Neural cell (in vitro differentiated cells): ENCODE measurements around the gene SUSD4. TPM values are rescaled to one million over a fixed set of nuclear protein-coding genes. Genes with fewer than 3 reads are reported as not detected.

Source experiments
- H2AFZ ChIP-seq: fragments of 200-600, 300-800 bp; sonication (generic), shearing (Covaris generic); 2 replicates; pipeline ENCODE4 v1.6.0; 2014; ENCODE audit warnings: low read depth, mild to moderate bottlenecking, antibody characterized with exemption, low read length, moderate library complexity
- H3F3A ChIP-seq: fragments of 200-600 bp; shearing (Covaris generic); 2 replicates; pipeline ENCODE4 v1.6.1; 2016; ENCODE audit warnings: mild to moderate bottlenecking, moderate library complexity, mixed read lengths, antibody characterized with exemption, low read length; ENCODE audit not compliant: insufficient read depth, poor library complexity, severe bottlenecking
- H3K27ac ChIP-seq: fragments of 200-600, 300-800 bp; sonication (generic), shearing (Covaris generic); 2 replicates; pipeline ENCODE4 v1.5.1; 2014; ENCODE audit warnings: mild to moderate bottlenecking, low read length, moderate library complexity
- H3K27me3 ChIP-seq: fragments of 300-800, 200-600 bp; sonication (generic), shearing (Covaris generic); 2 replicates; pipeline ENCODE4 v1.6.0; 2014; ENCODE audit warnings: mild to moderate bottlenecking, low read depth, low read length, moderate library complexity; ENCODE audit not compliant: insufficient read depth
- H3K36me3 ChIP-seq: fragments of 300-800, 200-600 bp; sonication (generic), shearing (Covaris generic); 2 replicates; pipeline ENCODE4 v1.5.1; 2014; ENCODE audit warnings: mild to moderate bottlenecking, antibody characterized with exemption, low read length, moderate library complexity; ENCODE audit not compliant: insufficient read depth
- H3K4me2 ChIP-seq: fragments of 300-800, 200-600 bp; sonication (generic), shearing (Covaris generic); 2 replicates; pipeline ENCODE4 v1.6.0; 2014; ENCODE audit warnings: mild to moderate bottlenecking, low read length
- H3K4me3 ChIP-seq: fragments of 300-800, 200-600 bp; sonication (generic), shearing (Covaris generic); 2 replicates; pipeline ENCODE4 v1.5.1; 2014; ENCODE audit warnings: mild to moderate bottlenecking, low read length, moderate library complexity
- H3K79me2 ChIP-seq: fragments of 200-600 bp; shearing (Covaris generic); replicated peaks from 2 replicates; pipeline ENCODE4 v1.6.0; 2014; ENCODE audit warnings: mild to moderate bottlenecking, low read length, moderate library complexity; ENCODE audit not compliant: insufficient read depth
- H3K9ac ChIP-seq: fragments of 300-800, 200-600 bp; sonication (generic), shearing (Covaris generic); 2 replicates; pipeline ENCODE4 v1.6.1; 2016; ENCODE audit warnings: mild to moderate bottlenecking, low read length, mixed read lengths
- H3K9me2 ChIP-seq: fragments of 200-600 bp; shearing (Covaris generic); 2 replicates; pipeline ENCODE4 v1.6.1; 2016; ENCODE audit warnings: mild to moderate bottlenecking, low read length, mixed read lengths; ENCODE audit not compliant: insufficient read depth
- H3K9me3 ChIP-seq: fragments of 200-600, 300-800 bp; sonication (generic), shearing (Covaris generic); 2 replicates; pipeline ENCODE4 v1.6.1; 2016; ENCODE audit warnings: mild to moderate bottlenecking, mixed run types, low read length, moderate library complexity, mixed read lengths
- H4K20me1 ChIP-seq: fragments of 200-600 bp; shearing (Covaris generic); 2 replicates; pipeline ENCODE4 v1.6.1; 2016; ENCODE audit warnings: mild to moderate bottlenecking, mixed run types; ENCODE audit not compliant: insufficient read depth
- EP300 ChIP-seq: fragments of 450-650 bp; conservative IDR thresholded peaks from 2 replicates; pipeline ENCODE4 v1.6.1; 2014; ENCODE audit warnings: antibody characterized with exemption, mild to moderate bottlenecking, moderate library complexity; ENCODE audit not compliant: poor library complexity, severe bottlenecking
- EZH2 ChIP-seq: fragments of 200-600, 300-800 bp; shearing (Covaris generic), sonication (generic); IDR thresholded peaks from 2 replicates; pipeline ENCODE4 v1.6.1; 2014; ENCODE audit warnings: antibody characterized with exemption, low read length, borderline replicate concordance, mild to moderate bottlenecking; ENCODE audit not compliant: insufficient read depth, poor library complexity, severe bottlenecking
- MXI1 ChIP-seq: fragments of 450-650 bp; conservative IDR thresholded peaks from 2 replicates; pipeline ENCODE4 v1.6.1; 2014; ENCODE audit warnings: antibody characterized with exemption, mild to moderate bottlenecking; ENCODE audit not compliant: poor library complexity, severe bottlenecking
- POLR2AphosphoS5 ChIP-seq: IDR thresholded peaks from 2 replicates; pipeline ENCODE4 v1.6.1; 2012
- RAD21 ChIP-seq: fragments of 450-650 bp; conservative IDR thresholded peaks from 2 replicates; pipeline ENCODE4 v1.6.1; 2014; ENCODE audit warnings: antibody characterized with exemption, mild to moderate bottlenecking, moderate library complexity
- SMC3 ChIP-seq: fragments of 450-650 bp; conservative IDR thresholded peaks from 2 replicates; pipeline ENCODE4 v1.6.1; 2014; ENCODE audit warnings: antibody characterized with exemption, mild to moderate bottlenecking, moderate library complexity; ENCODE audit not compliant: poor library complexity
- TAF1 ChIP-seq: IDR thresholded peaks from 2 replicates; pipeline ENCODE4 v1.6.1; 2012; ENCODE audit warnings: low read depth
- polyA plus RNA-seq: library from polyadenylated mRNA; depleted of rRNA; stranded (reverse); fragments of >200 nt; gene quantifications from 2 replicates; pipeline ENCODE4 v1.2.3, GENCODE V29; 2014
- TF ChIP-seq, protein P1 (sequence below): fragments of 450-650 bp; IDR thresholded peaks from 2 replicates; pipeline ENCODE4 v1.5.1; 2014; ENCODE audit warnings: antibody characterized with exemption, mild to moderate bottlenecking, moderate library complexity; ENCODE audit not compliant: poor library complexity, severe bottlenecking
- TF ChIP-seq, protein P2 (sequence below): IDR thresholded peaks from 2 replicates; pipeline ENCODE4 v1.6.1; 2012; ENCODE audit warnings: borderline replicate concordance

SUSD4 gene
- polyA plus RNA-seq, 1 donor from 2014 or later, result 31.5 TPM

DNA sequence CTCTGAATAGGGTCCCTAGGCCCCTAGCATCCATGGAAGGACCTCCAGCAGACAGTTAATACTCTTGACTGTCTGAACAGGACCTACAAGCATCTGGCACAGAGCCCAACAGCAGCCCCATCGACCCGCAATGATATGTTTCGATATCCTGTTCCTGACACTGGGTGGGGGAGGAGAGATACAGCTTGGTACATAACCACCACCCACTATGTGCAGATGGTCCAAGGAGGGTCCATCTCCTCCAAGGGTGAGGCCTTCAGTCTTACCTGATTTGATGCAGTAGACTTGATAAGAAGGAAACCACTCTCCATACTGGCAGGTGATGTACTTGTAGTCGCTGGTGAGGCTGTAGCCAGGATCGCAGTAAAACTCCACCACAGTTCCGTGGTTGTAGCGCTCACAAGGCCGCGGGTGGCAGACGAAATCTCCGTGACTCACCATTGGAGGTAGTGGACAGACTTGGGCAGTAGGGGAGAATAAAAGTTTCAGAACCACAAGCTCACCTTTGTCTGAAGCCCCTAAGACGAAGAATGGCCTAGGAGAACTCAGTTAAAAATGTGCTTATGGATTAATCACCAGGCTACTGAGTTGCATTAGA lies 134.9 kb downstream of the SUSD4 start:
- Histone ChIP-seq H3K27ac (no peak overlapping the region), H4K20me1 (no peaks in the 10 kb centered on the region), H3K9me3 (no peaks in the 10 kb centered on the region), H3K27me3 (no peaks in the 10 kb centered on the region), H3K9ac (no peak overlapping the region), H2AFZ (no peak overlapping the region), H3K79me2 (no peaks in the 10 kb centered on the region), H3K36me3 (no peaks in the 10 kb centered on the region), H3F3A (no peaks in the 10 kb centered on the region), H3K9me2 (no peaks in the 10 kb centered on the region), H3K4me3 (no peak overlapping the region), H3K4me2 (no peak overlapping the region)
- TF ChIP-seq TAF1, result no peak
- TF ChIP-seq EZH2, result no peak
- TF ChIP-seq SMC3, result no peak

DNA sequence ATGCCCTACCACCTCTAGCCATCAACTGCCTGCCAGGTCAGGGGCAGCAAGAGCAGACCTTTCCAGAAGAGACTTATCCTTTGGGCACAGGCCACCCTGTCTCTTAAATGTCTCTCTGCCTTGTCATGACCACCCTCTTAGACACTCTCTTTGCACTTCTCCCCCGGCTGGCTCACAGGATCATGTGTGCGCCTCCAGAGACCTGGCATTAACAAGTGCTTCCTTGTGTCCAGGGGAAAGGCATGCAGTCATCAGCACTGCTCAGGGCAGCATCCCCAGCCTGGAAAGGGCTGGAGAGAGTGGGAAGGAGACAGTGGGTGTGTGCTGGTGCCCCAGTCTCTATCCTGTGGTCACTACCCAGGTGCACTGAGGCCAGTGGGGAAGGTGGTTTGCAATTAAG lies 135.8 kb downstream of the SUSD4 start:
- no peaks in the 10 kb centered on the region for H3F3A ChIP-seq
- H3K9ac ChIP-seq, result no peak overlapping the region
- no peaks in the 10 kb centered on the region for H3K36me3 ChIP-seq
- no peaks in the 10 kb centered on the region for H4K20me1 ChIP-seq
- H3K9me2 ChIP-seq, result no peaks in the 10 kb centered on the region
- H3K27me3 ChIP-seq, result no peaks in the 10 kb centered on the region
- no peak overlapping the region for H2AFZ ChIP-seq
- no peak overlapping the region for H3K4me3 ChIP-seq
- no peaks in the 10 kb centered on the region for H3K79me2 ChIP-seq
- no peak overlapping the region for H3K27ac ChIP-seq
- H3K4me2 ChIP-seq, result no peak overlapping the region
- TF ChIP-seq POLR2AphosphoS5 (no peak), EZH2 (no peak), SMC3 (no peak), TAF1 (no peak), MXI1 (no peak), RAD21 (no peak), EP300 (no peak)
- TF ChIP-seq, protein P1, sequence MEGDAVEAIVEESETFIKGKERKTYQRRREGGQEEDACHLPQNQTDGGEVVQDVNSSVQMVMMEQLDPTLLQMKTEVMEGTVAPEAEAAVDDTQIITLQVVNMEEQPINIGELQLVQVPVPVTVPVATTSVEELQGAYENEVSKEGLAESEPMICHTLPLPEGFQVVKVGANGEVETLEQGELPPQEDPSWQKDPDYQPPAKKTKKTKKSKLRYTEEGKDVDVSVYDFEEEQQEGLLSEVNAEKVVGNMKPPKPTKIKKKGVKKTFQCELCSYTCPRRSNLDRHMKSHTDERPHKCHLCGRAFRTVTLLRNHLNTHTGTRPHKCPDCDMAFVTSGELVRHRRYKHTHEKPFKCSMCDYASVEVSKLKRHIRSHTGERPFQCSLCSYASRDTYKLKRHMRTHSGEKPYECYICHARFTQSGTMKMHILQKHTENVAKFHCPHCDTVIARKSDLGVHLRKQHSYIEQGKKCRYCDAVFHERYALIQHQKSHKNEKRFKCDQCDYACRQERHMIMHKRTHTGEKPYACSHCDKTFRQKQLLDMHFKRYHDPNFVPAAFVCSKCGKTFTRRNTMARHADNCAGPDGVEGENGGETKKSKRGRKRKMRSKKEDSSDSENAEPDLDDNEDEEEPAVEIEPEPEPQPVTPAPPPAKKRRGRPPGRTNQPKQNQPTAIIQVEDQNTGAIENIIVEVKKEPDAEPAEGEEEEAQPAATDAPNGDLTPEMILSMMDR, result no peak
- TF ChIP-seq, protein P2, sequence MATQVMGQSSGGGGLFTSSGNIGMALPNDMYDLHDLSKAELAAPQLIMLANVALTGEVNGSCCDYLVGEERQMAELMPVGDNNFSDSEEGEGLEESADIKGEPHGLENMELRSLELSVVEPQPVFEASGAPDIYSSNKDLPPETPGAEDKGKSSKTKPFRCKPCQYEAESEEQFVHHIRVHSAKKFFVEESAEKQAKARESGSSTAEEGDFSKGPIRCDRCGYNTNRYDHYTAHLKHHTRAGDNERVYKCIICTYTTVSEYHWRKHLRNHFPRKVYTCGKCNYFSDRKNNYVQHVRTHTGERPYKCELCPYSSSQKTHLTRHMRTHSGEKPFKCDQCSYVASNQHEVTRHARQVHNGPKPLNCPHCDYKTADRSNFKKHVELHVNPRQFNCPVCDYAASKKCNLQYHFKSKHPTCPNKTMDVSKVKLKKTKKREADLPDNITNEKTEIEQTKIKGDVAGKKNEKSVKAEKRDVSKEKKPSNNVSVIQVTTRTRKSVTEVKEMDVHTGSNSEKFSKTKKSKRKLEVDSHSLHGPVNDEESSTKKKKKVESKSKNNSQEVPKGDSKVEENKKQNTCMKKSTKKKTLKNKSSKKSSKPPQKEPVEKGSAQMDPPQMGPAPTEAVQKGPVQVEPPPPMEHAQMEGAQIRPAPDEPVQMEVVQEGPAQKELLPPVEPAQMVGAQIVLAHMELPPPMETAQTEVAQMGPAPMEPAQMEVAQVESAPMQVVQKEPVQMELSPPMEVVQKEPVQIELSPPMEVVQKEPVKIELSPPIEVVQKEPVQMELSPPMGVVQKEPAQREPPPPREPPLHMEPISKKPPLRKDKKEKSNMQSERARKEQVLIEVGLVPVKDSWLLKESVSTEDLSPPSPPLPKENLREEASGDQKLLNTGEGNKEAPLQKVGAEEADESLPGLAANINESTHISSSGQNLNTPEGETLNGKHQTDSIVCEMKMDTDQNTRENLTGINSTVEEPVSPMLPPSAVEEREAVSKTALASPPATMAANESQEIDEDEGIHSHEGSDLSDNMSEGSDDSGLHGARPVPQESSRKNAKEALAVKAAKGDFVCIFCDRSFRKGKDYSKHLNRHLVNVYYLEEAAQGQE, result no peak
- no peaks in the 10 kb centered on the region for H3K9me3 ChIP-seq
